Glutamatergic neuron (in vitro differentiated cells): ENCODE data around the gene PNRC1. TPM values are rescaled to one million over a fixed set of nuclear protein-coding genes. Genes with fewer than 3 reads are reported as not detected.

Experiments
- DNase-seq: peaks from one replicate; pipeline ENCODE4 v3.0.0; 2022
- H3K27ac Mint-ChIP-seq: one replicate; pipeline ENCODE4 v1.8.0; 2020; ENCODE audit warnings: mild to moderate bottlenecking, mixed read lengths, inconsistent platforms; ENCODE audit not compliant: unreplicated experiment
- H3K27me3 Mint-ChIP-seq: one replicate; pipeline ENCODE4 v1.8.0; 2020; ENCODE audit warnings: mild to moderate bottlenecking, moderate library complexity, mixed read lengths, inconsistent platforms; ENCODE audit not compliant: unreplicated experiment
- H3K36me3 Mint-ChIP-seq: one replicate; pipeline ENCODE4 v1.8.0; 2020; ENCODE audit warnings: mild to moderate bottlenecking, mixed read lengths, inconsistent platforms; ENCODE audit not compliant: unreplicated experiment
- H3K4me1 Mint-ChIP-seq: one replicate; pipeline ENCODE4 v1.8.0; 2020; ENCODE audit warnings: mild to moderate bottlenecking, low read depth, mixed read lengths, inconsistent platforms; ENCODE audit not compliant: unreplicated experiment
- H3K4me3 Mint-ChIP-seq: one replicate; pipeline ENCODE4 v1.8.0; 2020; ENCODE audit warnings: mild to moderate bottlenecking, mixed read lengths, inconsistent platforms; ENCODE audit not compliant: unreplicated experiment
- H3K9me3 Mint-ChIP-seq: one replicate; pipeline ENCODE4 v1.8.0; 2020; ENCODE audit warnings: mild to moderate bottlenecking, moderate library complexity, mixed read lengths, inconsistent platforms; ENCODE audit not compliant: unreplicated experiment
- total RNA-seq: library from RNA; stranded (reverse); fragmentation: NEBNext Ultra II Directional; extraction: Animal tissue kit (Norgen Biotek cat#: 25700); gene quantifications from one replicate; pipeline ENCODE4 v1.2.1, GENCODE V29; 2021; ENCODE audit not compliant: unreplicated experiment
- TF ChIP-seq, protein P1 (sequence below): fragments of 200-600 bp; sonication (generic); IDR thresholded peaks from one replicate; pipeline ENCODE4 v1.5.0; 2021; ENCODE audit not compliant: partially characterized antibody, unreplicated experiment

The PNRC1 gene
- total RNA-seq, 1 donor from 2014 or later = 91.4 TPM

DNA sequence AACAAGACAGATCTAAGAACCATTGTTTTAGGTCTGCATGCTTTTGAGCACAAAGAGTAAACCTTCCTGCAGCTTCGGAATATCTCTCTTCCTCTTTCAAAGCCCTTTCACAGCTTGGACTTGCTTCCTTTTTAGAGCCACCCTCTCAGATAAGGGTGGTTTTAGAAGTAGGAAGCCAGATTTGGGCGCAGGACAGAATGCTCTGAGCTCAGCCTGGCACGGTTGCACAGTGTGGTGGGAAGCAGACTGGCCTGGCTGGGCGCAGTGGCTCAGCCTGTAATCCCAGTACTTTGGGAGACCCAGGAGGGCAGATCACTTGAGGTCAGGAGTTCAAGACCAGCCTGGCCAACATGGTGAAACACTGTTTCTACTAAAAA is 35.6 kb upstream of the PNRC1 start:
- Mint-ChIP-seq H3K4me3 (no peak overlapping the region), H3K4me1 (no peaks in the 10 kb centered on the region), H3K36me3 (no peaks in the 10 kb centered on the region), H3K9me3 (peaks cover 2% of the 10 kb centered on the region), H3K27me3 (peaks cover 3% of the 10 kb centered on the region), H3K27ac (no peak overlapping the region)
- no peak for DNase-seq
- TF ChIP-seq, protein P1, sequence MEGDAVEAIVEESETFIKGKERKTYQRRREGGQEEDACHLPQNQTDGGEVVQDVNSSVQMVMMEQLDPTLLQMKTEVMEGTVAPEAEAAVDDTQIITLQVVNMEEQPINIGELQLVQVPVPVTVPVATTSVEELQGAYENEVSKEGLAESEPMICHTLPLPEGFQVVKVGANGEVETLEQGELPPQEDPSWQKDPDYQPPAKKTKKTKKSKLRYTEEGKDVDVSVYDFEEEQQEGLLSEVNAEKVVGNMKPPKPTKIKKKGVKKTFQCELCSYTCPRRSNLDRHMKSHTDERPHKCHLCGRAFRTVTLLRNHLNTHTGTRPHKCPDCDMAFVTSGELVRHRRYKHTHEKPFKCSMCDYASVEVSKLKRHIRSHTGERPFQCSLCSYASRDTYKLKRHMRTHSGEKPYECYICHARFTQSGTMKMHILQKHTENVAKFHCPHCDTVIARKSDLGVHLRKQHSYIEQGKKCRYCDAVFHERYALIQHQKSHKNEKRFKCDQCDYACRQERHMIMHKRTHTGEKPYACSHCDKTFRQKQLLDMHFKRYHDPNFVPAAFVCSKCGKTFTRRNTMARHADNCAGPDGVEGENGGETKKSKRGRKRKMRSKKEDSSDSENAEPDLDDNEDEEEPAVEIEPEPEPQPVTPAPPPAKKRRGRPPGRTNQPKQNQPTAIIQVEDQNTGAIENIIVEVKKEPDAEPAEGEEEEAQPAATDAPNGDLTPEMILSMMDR = no peak

DNA sequence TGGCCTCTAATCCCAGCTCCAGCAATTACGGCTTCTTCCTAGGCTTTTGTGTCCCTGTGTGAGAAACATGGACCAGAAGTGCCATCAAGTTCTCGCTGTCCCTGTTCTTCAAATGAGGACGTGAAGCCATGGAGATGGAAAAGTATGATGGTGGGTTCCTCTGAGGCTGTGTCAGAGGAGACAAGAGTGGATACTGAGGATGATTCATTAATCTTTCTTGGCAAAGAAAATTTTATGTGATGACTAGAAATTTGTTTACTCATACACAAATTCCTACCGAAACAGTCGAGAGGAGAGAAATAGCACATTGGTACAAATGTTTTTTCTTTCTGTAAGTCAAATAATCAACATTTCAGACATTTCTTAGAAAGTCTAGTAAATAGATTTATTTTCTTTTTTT is 35.0 kb upstream of the PNRC1 start:
- no peak for DNase-seq
- H3K4me3 Mint-ChIP-seq = no peak overlapping the region
- H3K4me1 Mint-ChIP-seq = no peaks in the 10 kb centered on the region
- no peak overlapping the region for H3K27ac Mint-ChIP-seq
- TF ChIP-seq, protein P1 = no peak
- H3K36me3 Mint-ChIP-seq = no peaks in the 10 kb centered on the region
- peaks cover 3% of the 10 kb centered on the region for H3K27me3 Mint-ChIP-seq
- H3K9me3 Mint-ChIP-seq = peaks cover 2% of the 10 kb centered on the region

DNA sequence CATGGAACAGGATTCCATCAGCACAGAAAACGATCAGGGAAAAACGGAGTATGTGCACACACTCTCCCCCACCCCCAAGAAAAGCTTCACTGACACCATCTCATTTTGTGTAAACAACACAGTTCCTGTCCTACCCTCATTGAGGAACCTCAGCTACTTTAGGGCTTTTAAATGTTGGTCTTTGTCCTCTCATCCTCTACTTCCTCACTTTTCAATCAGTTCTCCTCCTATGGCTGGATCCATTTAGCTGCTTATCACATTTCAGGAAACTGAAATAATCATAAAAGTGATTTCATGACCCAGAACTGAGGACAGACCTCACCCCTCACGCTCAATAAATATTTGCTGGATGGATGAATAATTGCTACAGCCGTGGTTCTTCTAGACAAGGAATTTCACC is 33.1 kb upstream of the PNRC1 start:
- Mint-ChIP-seq H3K36me3 (no peaks in the 10 kb centered on the region), H3K4me1 (no peaks in the 10 kb centered on the region), H3K27me3 (no peaks in the 10 kb centered on the region), H3K4me3 (no peak overlapping the region), H3K9me3 (no peaks in the 10 kb centered on the region), H3K27ac (no peak overlapping the region)
- no peak for DNase-seq
- TF ChIP-seq, protein P1 = no peak

DNA sequence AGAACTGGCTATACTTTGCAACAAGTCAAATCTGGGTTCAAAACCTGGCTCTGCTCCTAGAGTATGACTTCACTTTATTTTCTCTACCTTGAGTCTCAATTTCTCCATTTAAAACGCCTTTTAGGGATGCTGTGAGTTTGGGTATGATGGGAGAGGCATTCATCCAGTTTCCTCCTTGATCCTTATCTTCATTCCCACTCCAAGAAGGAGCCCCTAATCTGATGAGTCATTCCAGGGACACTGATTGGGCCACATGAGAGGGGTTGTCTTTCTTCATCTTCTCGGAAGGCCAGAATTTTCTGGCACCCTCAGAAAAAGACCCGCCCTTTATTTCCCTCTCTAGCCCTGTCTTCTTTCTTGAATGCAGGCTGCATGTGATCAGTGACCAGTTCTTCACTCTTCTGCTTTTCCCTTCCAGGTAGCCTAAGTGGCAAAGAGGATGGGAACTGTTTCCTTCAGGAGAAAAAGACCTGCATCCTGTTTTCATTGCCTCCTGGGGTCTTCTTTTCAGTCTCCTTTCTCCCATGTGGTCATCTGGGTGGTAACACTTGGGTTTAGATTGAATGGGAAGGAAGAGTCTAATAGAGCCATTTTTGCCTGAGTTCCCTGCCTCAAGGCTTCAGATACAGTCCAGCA is 32.1 kb upstream of the PNRC1 start:
- DNase-seq = no peak
- Mint-ChIP-seq H3K36me3 (no peaks in the 10 kb centered on the region), H3K27me3 (no peaks in the 10 kb centered on the region), H3K4me1 (no peaks in the 10 kb centered on the region), H3K4me3 (no peak overlapping the region), H3K27ac (no peak overlapping the region), H3K9me3 (no peaks in the 10 kb centered on the region)
- TF ChIP-seq, protein P1 = no peak

DNA sequence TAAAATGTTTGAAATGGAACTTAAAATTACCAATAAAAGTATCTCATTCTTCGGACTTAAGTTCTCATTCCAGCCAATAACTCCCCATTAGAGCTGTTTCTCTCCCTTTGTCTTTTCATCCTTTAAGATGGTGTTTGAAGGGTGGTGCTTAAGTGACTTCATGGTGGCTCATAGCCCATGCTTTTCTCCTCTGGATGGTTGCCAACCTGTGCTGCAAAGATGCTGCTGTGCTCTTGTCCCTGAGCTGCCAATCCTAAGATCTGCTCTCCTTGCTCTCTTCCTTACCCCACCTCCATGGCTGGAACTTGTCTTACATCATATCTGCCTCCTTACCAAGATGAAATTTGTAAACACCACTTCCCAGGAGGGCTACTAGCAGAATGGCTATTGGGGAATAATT is 31.6 kb upstream of the PNRC1 start:
- no peak overlapping the region for H3K4me3 Mint-ChIP-seq
- H3K36me3 Mint-ChIP-seq = no peaks in the 10 kb centered on the region
- no peak for DNase-seq
- H3K9me3 Mint-ChIP-seq = no peaks in the 10 kb centered on the region
- H3K4me1 Mint-ChIP-seq = no peaks in the 10 kb centered on the region
- no peak overlapping the region for H3K27ac Mint-ChIP-seq
- TF ChIP-seq, protein P1 = no peak
- H3K27me3 Mint-ChIP-seq = no peaks in the 10 kb centered on the region
